ENCODE measurements around the gene LPP.

GRCh38 chr3:188670446-188670845 lies 516.5 kb downstream of the LPP start:
- no peak for TF ChIP-seq SIN3A (IDR thresholded peaks at IDR 0.05; ENCODE audit: low read depth)
- TF ChIP-seq EZH2 (IDR thresholded peaks at IDR 0.05), result no peak
- TF ChIP-seq POLR2A (IDR thresholded peaks at IDR 0.05; ENCODE audit: borderline replicate concordance, extremely low read depth, insufficient read depth, insufficient read length), result no peak
- no peak for TF ChIP-seq CTCF (IDR thresholded peaks at IDR 0.05 in 2 of 3, conservative IDR thresholded peaks at IDR 0.05 in 1 of 3; ENCODE audit: borderline replicate concordance in 1 of 3, insufficient read depth in 1 of 3, low read depth in 2 of 3, low read length in 2 of 3)
